Omental fat pad (tissue), 4 donors: ENCODE results near the gene KLF11. TPM values are rescaled to one million over a fixed set of nuclear protein-coding genes. Genes with fewer than 3 reads are reported as not detected.

Experiments
- ATAC-seq: fragments of 150-250 bp; one replicate; pipeline ENCODE4 v1.9.1; 2016; ENCODE audit warnings: mild to moderate bottlenecking, moderate library complexity; ENCODE audit not compliant: low FRiP score
- DNase-seq: peaks from one replicate; pipeline ENCODE4 v3.0.0-alpha.2; 2019; ENCODE audit warnings: low spot score
- CTCF ChIP-seq, 3 donors: fragments of 450-650 bp; IDR thresholded peaks; one replicate each; pipeline ENCODE4 v1.5.1; 2016 to 2017; ENCODE audit warnings: antibody characterized with exemption in 3 of 3, mild to moderate bottlenecking in 3 of 3, moderate library complexity in 2 of 3
- total RNA-seq, 4 donors: library from RNA; depleted of rRNA; stranded (reverse); fragments of >200 nt; gene quantifications; one replicate each; pipeline ENCODE4 v1.1.0, GENCODE V29; 2016

KLF11 gene
- total RNA-seq, 4 donors from 2014 or later = 35.8 to 63.6 (median 37.3) TPM

DNA sequence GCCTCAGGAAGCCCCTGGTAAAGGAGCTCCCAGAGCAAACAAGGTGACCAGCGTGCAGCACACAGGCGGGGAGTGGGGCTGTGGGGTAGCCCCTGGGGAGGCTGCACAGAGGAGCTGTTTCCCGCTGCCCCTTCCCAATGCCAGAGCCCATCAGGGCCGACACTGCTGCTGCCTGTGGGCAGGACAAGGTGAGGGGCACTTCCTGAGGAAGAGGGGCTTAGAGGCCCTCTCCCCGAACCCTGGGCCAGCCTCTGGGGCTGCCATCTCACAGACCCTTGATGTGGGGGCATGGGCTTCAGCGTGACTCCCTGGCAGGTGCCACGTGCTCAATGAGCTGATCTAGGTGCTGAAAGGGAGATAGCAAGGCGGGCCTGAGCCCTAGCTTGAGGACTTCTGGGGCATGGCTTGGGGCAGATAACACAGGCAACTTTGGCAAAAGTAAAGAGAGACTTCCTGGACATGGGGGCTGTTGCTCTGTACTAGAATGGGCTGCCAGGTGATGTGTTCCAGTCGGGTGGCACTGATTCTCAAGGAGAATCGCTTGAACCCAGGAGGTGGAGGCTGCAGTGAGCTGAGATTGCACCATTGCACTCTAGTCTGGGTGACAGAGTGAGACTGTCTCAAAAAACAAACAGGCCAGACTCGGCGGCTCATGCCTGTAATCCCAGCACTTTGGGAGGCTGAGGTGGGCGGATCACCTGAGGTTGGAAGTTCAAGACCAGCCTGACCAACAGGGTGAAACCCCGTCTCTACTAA lies 9.9 kb upstream of the KLF11 start:
- no peak for DNase-seq
- TF ChIP-seq CTCF (IDR thresholded peaks at IDR 0.05) = no peak
- ATAC-seq = no peak

DNA sequence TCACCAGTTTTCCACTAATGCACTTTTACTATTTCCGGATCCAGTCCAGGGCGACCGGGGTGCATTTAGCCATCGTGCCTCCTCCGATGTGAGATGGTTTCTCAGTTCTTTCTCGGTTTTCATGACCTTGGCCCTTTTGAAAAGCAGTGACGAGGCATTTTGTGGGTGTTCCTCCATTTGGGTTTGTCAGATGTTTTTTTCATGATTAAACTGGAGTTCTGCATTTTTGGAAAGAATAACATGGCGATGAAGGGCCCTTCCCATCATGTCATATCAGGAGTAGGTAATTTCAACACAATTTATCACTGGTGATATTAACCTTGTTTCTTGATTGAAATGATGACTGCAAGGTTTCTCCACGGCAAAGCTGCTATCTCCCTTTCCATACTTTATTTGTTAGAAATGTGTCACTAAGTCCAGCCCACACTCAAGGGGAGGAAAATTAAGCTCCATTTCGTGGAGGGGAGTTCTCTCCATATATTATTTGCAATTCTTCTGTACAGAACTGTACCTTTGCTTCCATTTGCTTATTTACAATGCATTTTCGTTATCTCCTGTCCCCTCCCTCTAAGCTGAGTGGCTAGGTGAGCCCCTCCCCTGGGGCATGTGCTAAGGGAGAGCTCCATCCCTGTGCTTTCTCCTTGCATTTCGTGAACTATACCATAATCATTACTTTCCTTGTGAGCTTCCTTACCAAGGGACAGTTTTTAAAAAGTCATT lies 8.9 kb upstream of the KLF11 start:
- DNase-seq = no peak
- TF ChIP-seq CTCF (IDR thresholded peaks at IDR 0.05) = no peak
- no peak for ATAC-seq

DNA sequence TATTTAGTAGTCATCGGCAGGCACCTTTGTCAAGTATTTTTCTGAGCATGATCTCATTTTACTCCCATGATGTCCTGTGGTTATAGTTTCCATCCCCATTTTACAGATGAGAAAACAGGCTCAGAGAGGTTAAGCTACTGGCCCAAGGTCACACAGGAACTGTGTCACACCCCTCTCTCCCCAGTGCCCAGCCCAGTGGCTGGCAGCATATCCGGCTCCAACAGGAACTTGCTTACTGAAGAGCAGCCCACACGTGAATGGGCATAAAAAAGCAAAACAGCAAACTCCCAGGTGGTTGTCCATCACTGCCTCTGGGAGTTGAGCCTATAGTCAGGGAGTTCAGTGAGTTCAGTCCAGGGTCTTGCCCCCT lies 8.3 kb upstream of the KLF11 start:
- ATAC-seq = no peak
- DNase-seq = no peak
- TF ChIP-seq CTCF (IDR thresholded peaks at IDR 0.05) = no peak

DNA sequence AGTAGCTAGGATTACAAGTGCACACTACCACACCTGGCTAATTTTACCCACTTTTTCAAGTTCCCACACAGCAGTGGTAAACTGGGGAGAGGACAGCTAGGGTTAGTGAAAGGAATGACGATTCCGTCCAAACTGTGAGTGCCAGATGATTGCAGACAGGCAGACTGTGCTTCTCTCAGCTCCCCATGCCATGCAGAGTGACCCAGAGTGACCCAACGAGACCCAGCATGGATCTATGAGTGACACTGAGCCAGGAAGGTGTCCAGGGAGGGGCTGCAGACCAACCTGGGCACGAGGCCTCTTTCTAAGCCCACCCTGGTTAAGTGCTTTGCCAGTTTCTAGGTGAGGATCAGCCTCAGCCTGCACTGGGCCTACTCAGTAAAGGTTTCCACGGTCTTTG lies 7.7 kb upstream of the KLF11 start:
- ATAC-seq = peak; percentile 5
- TF ChIP-seq CTCF (IDR thresholded peaks at IDR 0.05) = no peak

DNA sequence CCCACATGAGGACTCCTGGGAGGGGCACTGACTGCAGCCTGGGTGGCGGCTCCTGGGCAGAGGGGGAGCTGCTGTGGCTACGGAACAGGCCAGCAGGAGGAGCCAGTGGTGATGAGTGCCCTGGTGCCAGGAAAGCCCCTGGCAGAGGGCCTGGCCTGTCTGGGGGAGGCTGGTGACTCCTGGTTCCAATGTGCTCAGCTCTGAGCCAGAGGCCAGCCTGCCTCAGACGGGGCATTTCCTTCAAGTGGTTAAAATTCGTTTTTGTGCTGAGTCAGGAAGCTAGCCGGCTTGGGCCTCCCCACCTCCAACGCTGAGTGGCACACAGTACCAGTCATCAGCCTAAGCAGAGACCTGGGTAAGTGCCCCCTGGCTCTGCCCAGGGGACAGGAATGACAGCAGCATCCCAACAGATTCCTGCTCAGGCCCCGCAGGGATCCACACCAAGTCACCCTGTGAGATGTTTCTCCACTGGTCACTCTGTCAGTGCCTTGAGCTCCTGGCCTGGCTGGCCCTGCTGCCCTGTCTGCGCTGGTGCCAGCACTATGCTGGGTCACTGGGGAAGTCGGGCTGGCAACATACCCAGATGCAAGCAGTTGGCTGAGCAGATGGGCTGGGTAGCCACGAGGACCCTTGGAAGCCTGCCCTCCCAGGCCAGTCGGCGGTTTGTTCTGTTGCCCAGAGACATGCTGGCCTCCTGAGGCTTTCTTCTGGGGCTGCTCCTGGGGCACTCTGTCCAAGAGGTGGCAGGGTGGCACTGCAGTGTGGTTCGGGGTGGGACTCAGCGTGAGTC lies 7.1 kb upstream of the KLF11 start:
- DNase-seq (peak; percentile 69), ATAC-seq (peak; percentile 90)
- no peak for TF ChIP-seq CTCF (IDR thresholded peaks at IDR 0.05)

More for the DNA sequence above, 7.7 kb upstream of the KLF11 start:
- no peak for DNase-seq

DNA sequence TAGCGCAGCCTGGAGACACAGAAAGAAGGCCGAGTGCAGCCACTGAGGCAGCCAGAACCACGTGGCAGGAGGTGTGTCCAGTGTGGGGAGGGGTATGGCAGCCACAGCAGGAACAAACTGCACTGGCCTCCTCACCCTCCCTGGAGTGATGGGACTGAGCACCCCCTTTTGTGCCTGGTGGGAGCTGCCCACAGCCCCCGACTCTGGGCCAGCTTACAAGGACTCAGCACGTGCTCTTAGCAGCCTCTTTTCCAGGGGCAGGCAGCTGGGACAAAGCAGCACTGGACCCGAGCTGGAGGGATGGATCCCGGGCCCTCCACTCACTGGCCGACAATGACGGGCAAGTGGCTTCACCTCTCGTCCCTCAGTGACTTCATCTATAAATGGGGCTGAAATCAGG lies 5.2 kb upstream of the KLF11 start:
- ATAC-seq (no peak), DNase-seq (no peak)
- no peak for TF ChIP-seq CTCF (IDR thresholded peaks at IDR 0.05)
